ENCODE data around the gene ANK2. TPM values are rescaled to one million over a fixed set of nuclear protein-coding genes. Genes with fewer than 3 reads are reported as not detected.

ANK2 gene
- total and polyA plus RNA-seq, 5 donors from 2014 or later, result not detected

DNA sequence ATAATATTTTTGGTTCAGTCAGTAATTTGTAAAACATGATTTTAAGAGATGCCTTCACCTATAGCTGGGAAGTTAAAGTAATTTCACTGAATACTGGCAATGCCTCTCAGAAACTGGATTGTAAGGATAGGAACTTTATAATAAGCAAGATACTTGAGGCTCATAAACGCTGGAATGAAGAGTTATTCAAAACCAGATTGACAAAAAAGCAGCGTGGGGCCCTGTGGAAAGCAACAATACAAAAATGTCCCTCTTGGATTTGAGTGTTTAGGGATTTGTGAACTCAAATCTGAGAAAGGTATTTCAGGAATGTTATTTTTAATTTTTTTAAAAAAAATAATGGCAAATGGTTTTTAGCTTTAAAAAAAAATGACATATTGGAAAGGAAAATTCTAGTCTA, 94.6 kb downstream of the ANK2 start:
- Histone ChIP-seq H3K4me1 (ENCODE audit: control insufficient read depth, insufficient read depth, low read length, poor library complexity, severe bottlenecking) (no peaks in the 10 kb centered on the region), H3K9me3 (ENCODE audit: control insufficient read depth in 2 of 2, low read length in 2 of 2) (no peaks in the 10 kb centered on the region), H3K27ac (ENCODE audit: insufficient read depth, low read length, poor library complexity, severe bottlenecking) (no peak overlapping the region), H3K4me3 (ENCODE audit: low read depth, low read length) (no peak overlapping the region), H3K36me3 (ENCODE audit: control insufficient read depth, insufficient read depth, low read length) (no peaks in the 10 kb centered on the region), H3K27me3 (ENCODE audit: control insufficient read depth, insufficient read depth, low read length) (no peaks in the 10 kb centered on the region)
- Mint-ChIP-seq H3K4me3 (no peak overlapping the region), H3K9me3 (peaks cover 0 to 1% (median 0%) of the 10 kb centered on the region in 7 donors), H3K36me3 (no peaks in the 10 kb centered on the region), H3K4me1 (peaks cover 0 to 8% (median 0%) of the 10 kb centered on the region in 4 donors), H3K27ac (no peak overlapping the region), H3K27me3 (peaks cover 4% of the 10 kb centered on the region)
- no peak for DNase-seq
- ATAC-seq (ENCODE audit: low read depth in 2 of 2), result no peak

DNA sequence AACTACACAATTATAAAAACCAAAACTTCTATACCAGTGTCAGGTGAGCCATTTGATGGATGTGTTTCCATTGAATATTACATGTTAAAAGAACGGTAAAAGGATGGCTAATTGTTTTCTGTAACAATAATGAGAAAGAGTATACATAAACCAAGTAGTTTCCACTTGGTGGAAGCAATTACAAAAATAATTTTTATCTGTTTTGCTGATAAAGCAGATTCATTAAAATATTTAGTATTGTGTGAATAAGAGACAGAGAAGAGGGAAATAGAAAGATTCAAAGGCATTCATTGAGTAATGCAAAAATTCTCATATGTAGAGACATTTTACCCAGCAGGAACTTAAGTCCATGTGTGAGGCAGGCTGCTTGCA, 95.7 kb downstream of the ANK2 start:
- H3K4me1 Mint-ChIP-seq, result peaks cover 0 to 8% (median 0%) of the 10 kb centered on the region in 4 donors
- H3K27me3 ChIP-seq (ENCODE audit: control insufficient read depth, insufficient read depth, low read length), result no peaks in the 10 kb centered on the region
- no peaks in the 10 kb centered on the region for H3K4me1 ChIP-seq (ENCODE audit: control insufficient read depth, insufficient read depth, low read length, poor library complexity, severe bottlenecking)
- H3K4me3 Mint-ChIP-seq, result no peak overlapping the region
- no peaks in the 10 kb centered on the region for H3K9me3 ChIP-seq (ENCODE audit: control insufficient read depth in 2 of 2, low read length in 2 of 2)
- H3K36me3 ChIP-seq (ENCODE audit: control insufficient read depth, insufficient read depth, low read length), result no peaks in the 10 kb centered on the region
- H3K27me3 Mint-ChIP-seq, result peaks cover 4% of the 10 kb centered on the region
- H3K27ac Mint-ChIP-seq, result no peak overlapping the region
- ATAC-seq (ENCODE audit: low read depth in 2 of 2), result no peak
- no peak overlapping the region for H3K27ac ChIP-seq (ENCODE audit: insufficient read depth, low read length, poor library complexity, severe bottlenecking)
- H3K4me3 ChIP-seq (ENCODE audit: low read depth, low read length), result no peak overlapping the region
- H3K9me3 Mint-ChIP-seq, result peaks cover 0 to 1% (median 0%) of the 10 kb centered on the region in 7 donors
- no peak for DNase-seq
- no peaks in the 10 kb centered on the region for H3K36me3 Mint-ChIP-seq

GRCh38 chr4:113145519-113146291, 96.3 kb downstream of the ANK2 start:
- Histone ChIP-seq H3K4me3 (ENCODE audit: low read depth, low read length) (no peak overlapping the region), H3K27ac (ENCODE audit: insufficient read depth, low read length, poor library complexity, severe bottlenecking) (no peak overlapping the region), H3K36me3 (ENCODE audit: control insufficient read depth, insufficient read depth, low read length) (no peaks in the 10 kb centered on the region), H3K4me1 (ENCODE audit: control insufficient read depth, insufficient read depth, low read length, poor library complexity, severe bottlenecking) (no peaks in the 10 kb centered on the region), H3K27me3 (ENCODE audit: control insufficient read depth, insufficient read depth, low read length) (no peaks in the 10 kb centered on the region), H3K9me3 (ENCODE audit: control insufficient read depth in 2 of 2, low read length in 2 of 2) (no peaks in the 10 kb centered on the region)
- H3K4me1 Mint-ChIP-seq, result peaks cover 0 to 8% (median 0%) of the 10 kb centered on the region in 4 donors
- H3K27ac Mint-ChIP-seq, result no peak overlapping the region
- H3K36me3 Mint-ChIP-seq, result no peaks in the 10 kb centered on the region
- no peak overlapping the region for H3K4me3 Mint-ChIP-seq
- H3K9me3 Mint-ChIP-seq, result peaks cover 0 to 1% (median 0%) of the 10 kb centered on the region in 7 donors
- ATAC-seq (ENCODE audit: low read depth in 2 of 2) (no peak), DNase-seq (peak in 1 of 3 donors; percentile 2)
- peaks cover 4% of the 10 kb centered on the region for H3K27me3 Mint-ChIP-seq

- H3K36me3 ChIP-seq (ENCODE audit: control insufficient read depth, insufficient read depth, low read length), result no peaks in the 10 kb centered on the region
- Mint-ChIP-seq H3K36me3 (no peaks in the 10 kb centered on the region), H3K4me3 (peak overlapping the region in 3 of 4 donors; percentile 12 to 46 (median 38)), H3K9me3 (peaks cover 0 to 1% (median 0%) of the 10 kb centered on the region in 7 donors), H3K27ac (peak overlapping the region in 1 of 3 donors; percentile 82), H3K27me3 (peaks cover 4% of the 10 kb centered on the region), H3K4me1 (peaks cover 0 to 8% (median 0%) of the 10 kb centered on the region in 4 donors)
- ATAC-seq (ENCODE audit: low read depth in 2 of 2) (no peak), DNase-seq (peak in 1 of 3 donors; percentile 18)
- H3K27ac ChIP-seq (ENCODE audit: insufficient read depth, low read length, poor library complexity, severe bottlenecking), result no peak overlapping the region
- H3K4me1 ChIP-seq (ENCODE audit: control insufficient read depth, insufficient read depth, low read length, poor library complexity, severe bottlenecking), result no peaks in the 10 kb centered on the region
- no peaks in the 10 kb centered on the region for H3K27me3 ChIP-seq (ENCODE audit: control insufficient read depth, insufficient read depth, low read length)
- H3K9me3 ChIP-seq (ENCODE audit: control insufficient read depth in 2 of 2, low read length in 2 of 2), result no peaks in the 10 kb centered on the region
- peak overlapping the region; percentile 51 for H3K4me3 ChIP-seq (ENCODE audit: low read depth, low read length)
These were observed 97.5 kb downstream of the ANK2 start for GRCh38 chr4:113146876-113147358.

GRCh38 chr4:113147498-113148111, 98.2 kb downstream of the ANK2 start:
- Mint-ChIP-seq H3K27me3 (peaks cover 4% of the 10 kb centered on the region), H3K36me3 (no peaks in the 10 kb centered on the region), H3K4me1 (peaks cover 0 to 8% (median 0%) of the 10 kb centered on the region in 4 donors), H3K27ac (no peak overlapping the region), H3K4me3 (no peak overlapping the region), H3K9me3 (peaks cover 0 to 1% (median 0%) of the 10 kb centered on the region in 7 donors)
- Histone ChIP-seq H3K27me3 (ENCODE audit: control insufficient read depth, insufficient read depth, low read length) (no peaks in the 10 kb centered on the region), H3K36me3 (ENCODE audit: control insufficient read depth, insufficient read depth, low read length) (no peaks in the 10 kb centered on the region), H3K27ac (ENCODE audit: insufficient read depth, low read length, poor library complexity, severe bottlenecking) (no peak overlapping the region), H3K9me3 (ENCODE audit: control insufficient read depth in 2 of 2, low read length in 2 of 2) (no peaks in the 10 kb centered on the region), H3K4me3 (ENCODE audit: low read depth, low read length) (peak overlapping the region; percentile 51), H3K4me1 (ENCODE audit: control insufficient read depth, insufficient read depth, low read length, poor library complexity, severe bottlenecking) (no peaks in the 10 kb centered on the region)
- ATAC-seq (ENCODE audit: low read depth in 2 of 2) (no peak), DNase-seq (no peak)

DNA sequence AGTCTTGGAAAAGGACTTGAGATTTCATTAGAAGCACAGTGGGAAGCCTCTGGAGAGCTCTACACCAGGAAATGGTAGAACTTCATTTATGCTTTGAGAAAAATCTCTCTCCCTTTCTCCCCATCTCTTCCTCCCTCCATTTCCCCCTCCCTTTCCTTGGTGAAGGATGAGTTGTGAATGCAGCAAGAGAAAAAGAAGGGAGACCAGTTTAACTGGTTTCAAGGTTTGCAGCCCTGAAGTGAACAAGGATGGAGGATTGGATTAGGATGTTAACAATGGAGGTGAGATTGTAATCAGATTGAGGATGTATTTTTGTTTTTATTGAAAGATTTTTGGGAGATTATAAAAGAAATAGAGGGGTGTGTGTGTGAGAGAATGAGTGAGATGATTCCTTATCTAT, 99.5 kb downstream of the ANK2 start:
- Mint-ChIP-seq H3K4me3 (no peak overlapping the region), H3K27me3 (peaks cover 4% of the 10 kb centered on the region), H3K9me3 (peaks cover 0 to 1% (median 0%) of the 10 kb centered on the region in 7 donors), H3K27ac (no peak overlapping the region), H3K36me3 (no peaks in the 10 kb centered on the region), H3K4me1 (peaks cover 0 to 8% (median 0%) of the 10 kb centered on the region in 4 donors)
- ATAC-seq (ENCODE audit: low read depth in 2 of 2) (no peak), DNase-seq (no peak)
- Histone ChIP-seq H3K27me3 (ENCODE audit: control insufficient read depth, insufficient read depth, low read length) (no peaks in the 10 kb centered on the region), H3K4me1 (ENCODE audit: control insufficient read depth, insufficient read depth, low read length, poor library complexity, severe bottlenecking) (no peaks in the 10 kb centered on the region), H3K9me3 (ENCODE audit: control insufficient read depth in 2 of 2, low read length in 2 of 2) (no peaks in the 10 kb centered on the region), H3K36me3 (ENCODE audit: control insufficient read depth, insufficient read depth, low read length) (no peaks in the 10 kb centered on the region), H3K4me3 (ENCODE audit: low read depth, low read length) (no peak overlapping the region), H3K27ac (ENCODE audit: insufficient read depth, low read length, poor library complexity, severe bottlenecking) (no peak overlapping the region)

DNA sequence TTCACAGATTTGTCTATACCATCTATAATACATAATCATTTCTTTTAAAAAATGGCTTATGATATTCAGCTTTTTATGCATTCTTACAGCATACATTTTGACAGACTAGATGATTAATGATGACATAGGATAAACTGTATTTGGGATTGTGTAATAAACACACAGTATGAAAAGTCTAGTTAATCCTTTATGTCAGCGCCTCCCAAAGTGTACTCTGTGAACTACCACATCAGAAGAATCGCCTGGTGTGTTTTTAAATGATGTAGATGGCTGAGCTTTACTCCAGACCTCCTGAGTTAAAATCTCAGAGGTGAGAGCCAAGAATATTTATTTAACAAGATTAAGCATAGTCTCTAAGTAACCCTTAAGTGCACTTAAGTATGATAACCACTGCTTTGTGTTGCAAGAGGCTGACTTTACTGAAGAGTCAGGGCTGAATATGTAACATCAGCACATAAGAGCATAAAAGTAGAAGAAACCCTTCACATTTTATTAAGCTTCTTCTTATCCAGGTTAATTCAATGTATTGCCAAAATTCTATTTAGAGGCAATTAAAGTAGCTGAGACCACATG, 104.2 kb downstream of the ANK2 start:
- Histone ChIP-seq H3K4me1 (ENCODE audit: control insufficient read depth, insufficient read depth, low read length, poor library complexity, severe bottlenecking) (no peaks in the 10 kb centered on the region), H3K36me3 (ENCODE audit: control insufficient read depth, insufficient read depth, low read length) (no peaks in the 10 kb centered on the region), H3K4me3 (ENCODE audit: low read depth, low read length) (no peak overlapping the region), H3K27me3 (ENCODE audit: control insufficient read depth, insufficient read depth, low read length) (no peaks in the 10 kb centered on the region), H3K9me3 (ENCODE audit: control insufficient read depth in 2 of 2, low read length in 2 of 2) (no peaks in the 10 kb centered on the region), H3K27ac (ENCODE audit: insufficient read depth, low read length, poor library complexity, severe bottlenecking) (no peak overlapping the region)
- no peak overlapping the region for H3K27ac Mint-ChIP-seq
- ATAC-seq (ENCODE audit: low read depth in 2 of 2) (no peak), DNase-seq (no peak)
- no peaks in the 10 kb centered on the region for H3K36me3 Mint-ChIP-seq
- peaks cover 0 to 3% (median 0%) of the 10 kb centered on the region in 7 donors for H3K9me3 Mint-ChIP-seq
- H3K27me3 Mint-ChIP-seq, result no peaks in the 10 kb centered on the region
- no peak overlapping the region for H3K4me3 Mint-ChIP-seq
- no peaks in the 10 kb centered on the region for H3K4me1 Mint-ChIP-seq

Measured in CD4-positive, CD25-positive, alpha-beta regulatory T cell (primary cell).